Activated CD4-positive, alpha-beta T cell treated with anti-CD3 and anti-CD28 coated beads, Interleukin-2, amount 10 ng/mL, durations not matched to agents 24 days and 14 days (primary cell): ENCODE measurements around the gene UBE2C. TPM values are rescaled to one million over a fixed set of nuclear protein-coding genes. Genes with fewer than 3 reads are reported as not detected.
"Not testable (repeated sequence)": the region's sequence is repeated elsewhere in the genome, so short reads cannot be mapped to it uniquely, and the experiment has no call there.

Experiments used
- DNase-seq: peaks from one replicate; pipeline ENCODE4 v3.0.0; 2022
- H3K27ac Mint-ChIP-seq: one replicate; pipeline ENCODE4 v1.8.0; 2022; ENCODE audit warnings: mild to moderate bottlenecking, mixed read lengths
- H3K27me3 Mint-ChIP-seq: one replicate; pipeline ENCODE4 v1.8.0; 2022; ENCODE audit warnings: mixed read lengths
- H3K36me3 Mint-ChIP-seq: one replicate; pipeline ENCODE4 v1.8.0; 2022; ENCODE audit warnings: low read depth, mild to moderate bottlenecking, mixed read lengths
- H3K4me1 Mint-ChIP-seq: one replicate; pipeline ENCODE4 v1.8.0; 2021; ENCODE audit warnings: mixed read lengths
- H3K4me3 Mint-ChIP-seq: one replicate; pipeline ENCODE4 v1.8.0; 2022; ENCODE audit warnings: mild to moderate bottlenecking, moderate library complexity, mixed read lengths
- H3K9me3 Mint-ChIP-seq: one replicate; pipeline ENCODE4 v1.8.0; 2021; ENCODE audit warnings: mixed read lengths
- intact Hi-C: fragments of 100-400 bp; cut with micrococcal nuclease; formaldehyde crosslinking; loops from one replicate; pipeline ENCODE4 v1.15.1; 2023
- total RNA-seq: library from RNA; stranded (reverse); gene quantifications from 2 replicates; pipeline ENCODE4 v1.2.3, GENCODE V29; 2022

Gene UBE2C
- 113 and 115 TPM in 2 replicates for total RNA-seq

DNA sequence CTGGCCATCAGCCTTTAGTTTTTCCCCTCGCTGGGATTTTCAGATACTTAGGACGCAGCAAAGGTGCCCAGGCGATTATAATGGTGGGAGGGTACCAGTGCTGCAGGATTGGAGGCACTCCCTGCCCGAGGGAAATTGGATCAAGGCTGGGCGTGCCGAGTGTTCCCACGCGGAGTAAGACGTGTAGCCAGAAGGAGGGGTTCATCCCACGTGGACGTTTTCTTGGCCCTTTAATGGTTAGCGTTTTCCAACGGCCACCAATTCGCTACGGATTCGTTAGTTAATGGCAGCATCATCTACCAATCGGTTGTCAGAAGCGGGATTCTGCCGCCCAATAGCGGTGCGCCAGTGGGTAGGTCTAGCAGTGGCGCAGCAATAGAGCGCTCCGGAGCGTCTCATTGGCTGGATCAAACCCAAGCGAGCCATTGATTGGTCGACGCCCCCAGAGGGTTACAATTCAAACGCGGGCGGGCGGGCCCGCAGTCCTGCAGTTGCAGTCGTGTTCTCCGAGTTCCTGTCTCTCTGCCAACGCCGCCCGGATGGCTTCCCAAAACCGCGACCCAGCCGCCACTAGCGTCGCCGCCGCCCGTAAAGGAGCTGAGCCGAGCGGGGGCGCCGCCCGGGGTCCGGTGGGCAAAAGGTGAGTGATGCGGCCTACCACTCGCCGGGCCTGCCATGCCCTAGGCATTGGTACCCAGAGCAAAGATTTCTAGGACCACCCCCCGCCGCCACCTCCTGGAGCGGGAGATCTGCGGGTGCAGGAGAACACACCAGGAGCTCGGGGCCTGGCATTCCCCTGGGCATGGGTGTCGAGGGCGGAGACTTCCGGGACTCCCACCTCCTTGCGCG lies at the start of gene UBE2C:
Gene UBE2C (plus strand): TSS at position 488 of the 849 bp plus-strand sequence. CDS start 52 bp downstream, at position 540.
- peaks cover 55% of the 10 kb centered on the region for H3K36me3 Mint-ChIP-seq
- H3K27me3 Mint-ChIP-seq: no peaks in the 10 kb centered on the region
- peak within 1 kb of the TSS; percentile 90 for H3K27ac Mint-ChIP-seq
- peaks cover 27% of the 10 kb centered on the region for H3K4me1 Mint-ChIP-seq
- no peaks in the 10 kb centered on the region for H3K9me3 Mint-ChIP-seq
- H3K4me3 Mint-ChIP-seq: peak within 1 kb of the TSS; percentile 89
- intact Hi-C loops: loop anchor here (1.0 to 5.0 kb wide), 3 partner anchors 45 to 120 kb away; partner anchors contain the start of genes ACOT8, PCIF1, ZSWIM1 and ZSWIM3
- peak; percentile 98 for DNase-seq

DNA sequence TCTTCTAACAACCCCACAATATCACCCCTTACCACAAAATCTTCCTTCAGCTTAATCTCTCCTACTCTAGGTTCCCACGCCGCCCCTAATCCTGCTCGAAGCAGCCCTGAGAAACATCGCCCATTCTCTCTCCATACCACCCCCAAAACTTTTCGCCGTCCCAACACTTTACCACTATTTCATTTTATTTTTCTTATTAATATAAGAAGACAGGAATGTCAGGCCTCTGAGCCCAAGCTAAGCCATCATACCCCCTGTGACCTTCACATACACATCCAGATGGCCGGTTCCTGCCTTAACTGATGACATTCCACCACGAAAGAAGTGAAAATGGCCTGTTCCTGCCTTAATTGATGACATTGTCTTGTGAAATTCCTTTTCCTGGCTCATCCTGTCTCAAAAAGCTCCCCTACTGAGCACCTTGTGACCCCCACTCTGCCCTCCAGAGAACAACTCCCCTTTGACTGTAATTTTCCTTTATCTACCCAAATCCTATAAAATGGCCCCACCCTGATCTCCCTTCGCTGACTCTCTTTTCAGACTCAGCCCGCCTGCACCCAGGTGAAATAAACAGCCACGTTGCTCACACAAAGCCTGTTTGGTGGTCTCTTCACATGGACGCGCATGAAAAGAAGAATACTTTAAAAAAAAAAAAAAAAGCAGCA lies 47.7 kb upstream of the UBE2C start:
- DNase-seq, H3K36me3 Mint-ChIP-seq, H3K4me3 Mint-ChIP-seq, H3K4me1 Mint-ChIP-seq, H3K27ac Mint-ChIP-seq, H3K27me3 Mint-ChIP-seq, H3K9me3 Mint-ChIP-seq, intact Hi-C loops: not testable (repeated sequence)

DNA sequence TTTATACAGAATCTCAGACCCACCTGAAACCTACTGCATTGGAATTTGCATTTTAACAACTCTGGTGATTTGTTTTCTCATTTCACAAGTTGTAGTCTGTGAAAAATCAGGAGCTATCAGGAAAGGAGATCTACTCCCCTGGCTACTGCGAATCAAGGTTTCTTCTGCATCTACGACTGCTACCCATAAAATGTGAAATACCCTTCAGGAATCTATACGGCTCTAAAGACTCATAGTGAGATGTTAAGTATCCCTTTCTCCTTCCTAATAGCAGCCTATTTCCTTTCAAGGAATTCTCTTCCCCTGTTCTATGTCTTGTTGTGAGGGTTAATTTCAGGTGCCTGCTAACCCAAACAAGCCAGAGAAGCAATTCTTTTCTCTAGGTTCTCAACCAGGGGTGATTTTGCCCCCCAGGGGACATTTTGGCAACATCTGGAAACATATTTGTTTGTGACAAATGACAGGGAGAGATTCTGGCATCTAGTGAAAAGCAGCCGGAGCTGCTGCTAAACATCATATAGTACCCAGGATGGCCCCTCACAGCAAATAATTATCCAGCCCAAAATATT lies 47.1 kb upstream of the UBE2C start:
- Mint-ChIP-seq H3K9me3 (no peaks in the 10 kb centered on the region), H3K27me3 (peaks cover 8% of the 10 kb centered on the region), H3K27ac (no peak overlapping the region), H3K4me3 (no peak overlapping the region), H3K36me3 (no peaks in the 10 kb centered on the region), H3K4me1 (no peaks in the 10 kb centered on the region)
- no peak for DNase-seq
- intact Hi-C loops: no loop called here

DNA sequence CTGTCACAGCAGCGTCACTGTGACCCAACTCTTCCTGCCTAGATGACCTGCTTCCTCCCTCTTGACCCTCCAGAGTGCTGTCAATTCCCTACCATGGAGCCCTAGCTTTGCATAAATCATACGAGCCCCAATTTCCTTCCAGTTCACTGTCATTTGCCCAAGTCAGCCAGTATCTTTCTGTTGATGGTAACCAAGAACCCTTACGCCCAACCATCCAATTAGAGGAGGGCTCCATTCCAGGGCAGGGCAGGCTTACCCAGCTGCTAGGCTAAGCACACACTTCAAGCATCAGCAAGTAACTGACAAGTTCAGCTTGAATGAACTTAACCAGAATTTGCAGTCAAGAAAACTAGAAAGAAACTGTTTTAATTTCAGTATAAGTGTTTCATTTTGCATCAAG lies 46.5 kb upstream of the UBE2C start:
- no peak for DNase-seq
- no peaks in the 10 kb centered on the region for H3K36me3 Mint-ChIP-seq
- H3K4me1 Mint-ChIP-seq: peaks cover 4% of the 10 kb centered on the region
- H3K27me3 Mint-ChIP-seq: peaks cover 7% of the 10 kb centered on the region
- intact Hi-C loops: no loop called here
- H3K4me3 Mint-ChIP-seq: no peak overlapping the region
- no peaks in the 10 kb centered on the region for H3K9me3 Mint-ChIP-seq
- H3K27ac Mint-ChIP-seq: no peak overlapping the region

- Mint-ChIP-seq H3K9me3 (no peaks in the 10 kb centered on the region), H3K27ac (no peak overlapping the region), H3K4me1 (peaks cover 8% of the 10 kb centered on the region), H3K36me3 (no peaks in the 10 kb centered on the region), H3K4me3 (no peak overlapping the region), H3K27me3 (peaks cover 3% of the 10 kb centered on the region)
- DNase-seq: no peak
- intact Hi-C loops: no loop called here
Observed at GRCh38 chr20:45768479-45768878, 44.0 kb upstream of the UBE2C start.

- Mint-ChIP-seq H3K27ac (no peak overlapping the region), H3K4me1 (peaks cover 8% of the 10 kb centered on the region), H3K27me3 (peaks cover 12% of the 10 kb centered on the region), H3K9me3 (no peaks in the 10 kb centered on the region), H3K4me3 (no peak overlapping the region), H3K36me3 (no peaks in the 10 kb centered on the region)
- intact Hi-C loops: loop anchor here (1.0 to 5.0 kb wide), 5 partner anchors 179 to 452 kb away; partner anchors contain the start of gene SYS1
- peak; percentile 94 for DNase-seq
Observed at GRCh38 chr20:45771182-45771759, 41.2 kb upstream of the UBE2C start.

- peaks cover 11% of the 10 kb centered on the region for H3K27me3 Mint-ChIP-seq
- H3K27ac Mint-ChIP-seq: no peak overlapping the region
- H3K36me3 Mint-ChIP-seq: no peaks in the 10 kb centered on the region
- no peaks in the 10 kb centered on the region for H3K9me3 Mint-ChIP-seq
- no peak for DNase-seq
- peaks cover 8% of the 10 kb centered on the region for H3K4me1 Mint-ChIP-seq
- intact Hi-C loops: loop anchor here (5.0 kb wide), 1 partner anchor 410 kb away; the partner anchor contains the start of gene SYS1
- H3K4me3 Mint-ChIP-seq: no peak overlapping the region
Observed at GRCh38 chr20:45772693-45773092, 39.8 kb upstream of the UBE2C start.

- Mint-ChIP-seq H3K9me3 (no peaks in the 10 kb centered on the region), H3K36me3 (no peaks in the 10 kb centered on the region), H3K27me3 (peaks cover 11% of the 10 kb centered on the region), H3K27ac (no peak overlapping the region), H3K4me1 (peaks cover 19% of the 10 kb centered on the region), H3K4me3 (no peak overlapping the region)
- no peak for DNase-seq
- intact Hi-C loops: loop anchor here (5.0 kb wide), 1 partner anchor 413 kb away; the partner anchor contains the start of gene SYS1
Observed at GRCh38 chr20:45774945-45775344, 37.5 kb upstream of the UBE2C start.

DNA sequence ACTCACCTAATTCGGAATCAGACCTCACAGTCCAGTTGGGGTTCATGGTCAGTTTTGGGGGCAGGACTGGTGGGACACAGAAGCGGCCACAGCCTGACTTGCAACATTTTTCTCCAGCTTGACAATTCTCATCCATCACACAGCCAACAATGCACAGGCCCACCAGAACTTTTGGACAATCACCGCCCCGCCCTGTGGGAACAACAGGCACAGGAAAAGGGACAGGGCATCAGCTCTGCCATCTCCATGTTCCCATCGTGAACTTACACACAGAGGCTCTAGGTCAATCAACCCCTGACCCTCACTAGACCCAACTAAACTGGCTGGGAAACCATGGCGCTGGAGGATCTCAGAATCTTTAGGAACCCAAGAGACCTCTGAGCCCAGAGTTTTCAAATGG lies 37.0 kb upstream of the UBE2C start:
- intact Hi-C loops: no loop called here
- Mint-ChIP-seq H3K4me1 (peaks cover 19% of the 10 kb centered on the region), H3K36me3 (no peaks in the 10 kb centered on the region), H3K27me3 (peaks cover 11% of the 10 kb centered on the region), H3K27ac (no peak overlapping the region), H3K9me3 (no peaks in the 10 kb centered on the region), H3K4me3 (no peak overlapping the region)
- no peak for DNase-seq

DNA sequence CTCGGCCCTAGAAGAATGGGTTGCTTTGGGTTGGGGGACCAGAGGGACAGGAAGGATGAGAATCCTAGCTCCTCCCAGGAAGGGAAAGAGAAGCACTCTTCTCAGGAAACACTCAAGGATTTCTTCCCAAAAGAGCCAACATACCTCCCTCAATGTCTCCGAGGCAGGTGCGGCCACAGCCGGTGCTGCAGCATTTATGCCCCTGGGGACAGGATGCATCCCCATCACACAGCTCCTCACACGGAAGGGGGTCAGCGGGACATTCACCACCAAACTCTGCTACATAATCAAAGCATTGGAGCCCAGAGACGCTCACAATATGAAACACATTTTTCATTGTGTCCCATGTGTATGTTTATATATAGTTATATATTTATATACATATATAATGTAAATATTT lies 35.5 kb upstream of the UBE2C start:
- DNase-seq: no peak
- no peaks in the 10 kb centered on the region for H3K36me3 Mint-ChIP-seq
- H3K27me3 Mint-ChIP-seq: peaks cover 11% of the 10 kb centered on the region
- no peak overlapping the region for H3K4me3 Mint-ChIP-seq
- H3K27ac Mint-ChIP-seq: no peak overlapping the region
- intact Hi-C loops: no loop called here
- H3K9me3 Mint-ChIP-seq: no peaks in the 10 kb centered on the region
- peaks cover 16% of the 10 kb centered on the region for H3K4me1 Mint-ChIP-seq

DNA sequence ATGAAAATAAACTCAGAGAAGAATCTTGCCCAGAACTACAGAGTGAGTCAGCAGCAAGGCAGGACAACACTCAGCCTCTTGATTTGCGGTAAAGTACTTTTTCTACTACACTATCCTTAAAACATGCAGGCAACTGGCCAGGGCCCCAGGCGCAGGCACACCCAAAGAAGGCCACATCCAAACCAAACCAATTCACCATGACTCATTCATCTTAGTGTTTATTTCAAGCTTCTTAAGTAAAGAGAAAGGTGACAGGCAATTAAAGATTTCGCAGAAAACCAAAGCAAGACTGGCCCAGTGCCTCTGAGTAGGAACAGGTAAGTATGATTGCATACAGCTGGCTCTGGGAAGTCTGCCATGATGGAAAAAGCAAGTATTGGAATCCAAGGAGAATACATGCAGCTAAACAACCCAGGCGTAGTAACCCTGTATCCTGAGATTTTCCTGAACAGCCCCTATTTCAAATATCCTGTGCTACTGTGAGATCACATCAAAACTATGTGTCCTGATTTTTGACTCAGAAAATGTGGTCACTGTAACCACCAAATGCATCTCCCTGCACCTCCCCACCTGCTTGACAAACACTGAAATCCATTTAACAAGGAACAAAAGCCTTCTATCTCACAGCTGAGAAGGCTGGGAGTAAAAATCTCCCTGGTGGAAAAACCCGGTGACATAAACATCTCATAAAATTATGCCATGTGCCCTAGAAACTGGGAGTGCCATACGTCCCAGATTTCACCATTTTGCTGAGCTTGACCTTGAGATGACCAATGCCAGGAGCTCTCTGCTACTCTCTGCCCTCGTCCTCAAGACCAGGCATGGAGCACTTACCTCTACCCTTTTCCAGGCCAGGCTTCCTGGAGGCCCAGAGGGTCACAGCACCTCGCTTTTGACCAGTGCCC lies 33.2 kb upstream of the UBE2C start:
- H3K4me3 Mint-ChIP-seq: no peak overlapping the region
- no peak for DNase-seq
- peaks cover 28% of the 10 kb centered on the region for H3K4me1 Mint-ChIP-seq
- H3K27ac Mint-ChIP-seq: peak overlapping the region; percentile 2
- intact Hi-C loops: no loop called here
- no peaks in the 10 kb centered on the region for H3K9me3 Mint-ChIP-seq
- peaks cover 8% of the 10 kb centered on the region for H3K27me3 Mint-ChIP-seq
- H3K36me3 Mint-ChIP-seq: no peaks in the 10 kb centered on the region

DNA sequence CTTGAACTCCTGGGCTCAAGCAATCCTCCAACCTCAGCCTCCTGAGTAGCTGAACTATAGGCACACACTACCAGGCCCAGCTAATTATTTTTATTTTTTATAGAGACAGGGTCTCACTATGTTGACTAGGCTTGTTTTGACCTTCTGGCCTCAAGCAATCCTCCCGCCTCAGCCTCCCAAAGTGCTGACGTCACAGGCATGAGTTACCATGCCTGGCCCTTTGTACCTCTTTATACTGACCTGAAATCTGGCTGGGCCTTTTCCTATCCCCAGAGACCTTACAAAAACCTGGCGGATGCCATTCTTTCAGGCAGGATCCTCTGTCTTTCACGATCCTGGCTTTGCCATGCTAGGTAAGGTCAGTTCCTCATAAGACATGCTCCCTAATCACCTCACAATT lies 32.3 kb upstream of the UBE2C start:
- H3K4me1 Mint-ChIP-seq: peaks cover 28% of the 10 kb centered on the region

DNA sequence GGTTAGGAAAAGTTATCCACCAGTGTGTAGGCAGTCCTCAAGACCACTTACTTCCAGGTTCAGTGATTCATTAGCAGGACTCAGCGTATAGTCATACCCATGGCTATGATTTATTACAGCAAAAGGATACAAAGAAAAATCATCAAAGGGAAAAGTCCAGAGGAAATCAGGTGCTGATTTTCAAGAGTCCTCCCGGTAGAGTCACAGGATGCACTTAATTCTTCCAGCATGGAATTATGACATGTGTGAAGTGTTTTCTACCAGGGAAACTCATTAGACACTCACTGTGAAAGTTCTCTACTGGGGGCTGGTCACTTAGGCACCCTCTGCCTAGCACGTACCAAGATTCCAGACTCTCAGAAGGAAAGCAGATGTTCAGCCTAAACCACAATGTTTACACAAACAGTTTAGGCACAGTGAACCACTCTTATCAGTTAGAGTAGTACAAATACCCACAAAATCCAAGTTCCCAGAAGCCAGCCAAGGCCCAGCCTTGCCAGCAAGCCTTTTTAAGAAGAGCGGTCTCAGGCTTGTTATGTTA lies 31.0 kb upstream of the UBE2C start:
- intact Hi-C loops: no loop called here
- Mint-ChIP-seq H3K27ac (no peak overlapping the region), H3K36me3 (no peaks in the 10 kb centered on the region), H3K4me1 (peaks cover 28% of the 10 kb centered on the region), H3K4me3 (no peak overlapping the region), H3K27me3 (no peaks in the 10 kb centered on the region), H3K9me3 (no peaks in the 10 kb centered on the region)
- DNase-seq: no peak

More for the DNA sequence above, 32.3 kb upstream of the UBE2C start:
- intact Hi-C loops: no loop called here
- no peak overlapping the region for H3K27ac Mint-ChIP-seq
- H3K9me3 Mint-ChIP-seq: no peaks in the 10 kb centered on the region
- H3K4me3 Mint-ChIP-seq: no peak overlapping the region
- peaks cover 3% of the 10 kb centered on the region for H3K27me3 Mint-ChIP-seq
- no peak for DNase-seq
- no peaks in the 10 kb centered on the region for H3K36me3 Mint-ChIP-seq
